GM23338 (cell line): Measurements from ENCODE around the gene S100A11.

ENCODE experiments used
- EZH2 ChIP-seq: fragments of 200-600 bp; sonication (generic); IDR thresholded peaks from one replicate; pipeline ENCODE4 v1.8.0; 2017; ENCODE audit warnings: antibody characterized with exemption, mild to moderate bottlenecking, low read depth; ENCODE audit not compliant: unreplicated experiment
- EZH2phosphoT487 ChIP-seq: fragments of 200-600 bp; sonication (generic); IDR thresholded peaks from one replicate; pipeline ENCODE4 v1.8.1; 2018; ENCODE audit warnings: antibody characterized with exemption; ENCODE audit not compliant: unreplicated experiment
- JUNB ChIP-seq: IDR thresholded peaks from one replicate; pipeline ENCODE4 v1.6.1; 2016; ENCODE audit warnings: antibody characterized with exemption; ENCODE audit not compliant: unreplicated experiment
- POLR2AphosphoS5 ChIP-seq: IDR thresholded peaks from 2 replicates; pipeline ENCODE4 v1.6.1; 2016; ENCODE audit warnings: antibody characterized with exemption, low read depth
- REST ChIP-seq: IDR thresholded peaks from one replicate; pipeline ENCODE4 v1.6.1; 2018; ENCODE audit warnings: antibody characterized with exemption; ENCODE audit not compliant: unreplicated experiment
- STAT1 ChIP-seq: IDR thresholded peaks from one replicate; pipeline ENCODE4 v1.6.1; 2016; ENCODE audit warnings: antibody characterized with exemption; ENCODE audit not compliant: unreplicated experiment
- TF ChIP-seq, protein P1 (sequence below), 2 experiments: fragments of 200-600 bp in 1 of 2; sonication (generic) in 1 of 2; conservative IDR thresholded peaks; 2 replicates each; pipeline versions ENCODE4 v1.5.1 to v1.6.1; 2016 to 2017; ENCODE audit warnings: antibody characterized with exemption in 2 of 2, low read depth in 2 of 2, mild to moderate bottlenecking in 2 of 2, moderate library complexity in 1 of 2

DNA sequence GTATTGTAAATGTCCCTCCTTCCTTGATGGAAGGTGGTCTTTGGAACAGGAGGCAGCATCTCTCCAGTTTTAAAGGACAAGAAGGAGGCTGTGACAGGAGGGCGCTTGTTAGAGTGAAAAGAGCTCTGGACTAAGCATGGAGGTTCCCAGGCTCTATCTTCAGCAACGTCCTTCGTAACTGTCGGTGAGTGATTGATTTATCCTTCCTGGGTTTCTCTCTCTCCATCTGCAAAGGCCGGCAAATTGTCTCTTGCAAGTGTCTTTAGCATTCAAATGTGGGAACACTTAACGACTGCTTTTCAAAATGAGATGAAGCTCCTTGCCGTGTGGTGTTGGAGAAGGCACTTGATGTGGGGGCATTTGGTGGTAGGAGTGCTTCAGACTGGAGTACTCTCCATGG is 15.2 kb downstream of the S100A11 start:
- TF ChIP-seq EZH2phosphoT487 (no peak), STAT1 (no peak), POLR2AphosphoS5 (no peak), REST (no peak), EZH2 (no peak), JUNB (no peak)
- TF ChIP-seq, protein P1, sequence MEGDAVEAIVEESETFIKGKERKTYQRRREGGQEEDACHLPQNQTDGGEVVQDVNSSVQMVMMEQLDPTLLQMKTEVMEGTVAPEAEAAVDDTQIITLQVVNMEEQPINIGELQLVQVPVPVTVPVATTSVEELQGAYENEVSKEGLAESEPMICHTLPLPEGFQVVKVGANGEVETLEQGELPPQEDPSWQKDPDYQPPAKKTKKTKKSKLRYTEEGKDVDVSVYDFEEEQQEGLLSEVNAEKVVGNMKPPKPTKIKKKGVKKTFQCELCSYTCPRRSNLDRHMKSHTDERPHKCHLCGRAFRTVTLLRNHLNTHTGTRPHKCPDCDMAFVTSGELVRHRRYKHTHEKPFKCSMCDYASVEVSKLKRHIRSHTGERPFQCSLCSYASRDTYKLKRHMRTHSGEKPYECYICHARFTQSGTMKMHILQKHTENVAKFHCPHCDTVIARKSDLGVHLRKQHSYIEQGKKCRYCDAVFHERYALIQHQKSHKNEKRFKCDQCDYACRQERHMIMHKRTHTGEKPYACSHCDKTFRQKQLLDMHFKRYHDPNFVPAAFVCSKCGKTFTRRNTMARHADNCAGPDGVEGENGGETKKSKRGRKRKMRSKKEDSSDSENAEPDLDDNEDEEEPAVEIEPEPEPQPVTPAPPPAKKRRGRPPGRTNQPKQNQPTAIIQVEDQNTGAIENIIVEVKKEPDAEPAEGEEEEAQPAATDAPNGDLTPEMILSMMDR (conservative IDR thresholded peaks at IDR 0.05; ENCODE audit: low read depth in 2 of 2) = no peak
